GM19463 (cell line): Measurements from ENCODE around the gene CATSPER3.

Experiments used
- ATAC-seq: cut with Tn5 transposase; IDR thresholded peaks from one replicate; pipeline ENCODE4 v1.9.1; 2021; ENCODE audit warnings: mild to moderate bottlenecking, moderate library complexity; ENCODE audit not compliant: unreplicated experiment

Gene CATSPER3

DNA sequence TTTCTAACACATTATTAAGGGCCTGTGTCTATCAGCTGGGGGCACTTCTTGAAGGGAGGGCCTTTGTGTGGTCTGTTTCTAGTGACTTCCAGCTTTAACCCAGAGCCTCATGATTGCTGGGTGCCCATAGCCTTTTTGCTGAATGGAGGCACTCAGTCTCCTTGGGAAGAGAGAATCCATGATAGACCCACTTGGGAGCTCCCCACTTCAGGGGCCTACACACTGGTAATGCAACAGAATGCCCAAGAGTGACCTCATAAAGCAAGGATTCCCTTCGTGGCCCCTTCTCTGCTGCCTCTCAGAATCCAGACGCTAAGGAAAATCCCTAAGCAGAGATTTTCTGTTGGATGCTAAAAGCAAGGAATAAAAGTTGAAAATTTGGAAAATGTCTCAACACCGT lies at the start of gene CATSPER3:
Gene CATSPER3, plus strand, starts transcription at position 301 of the 400 bp plus-strand sequence. Its CDS starts 85 bp downstream, at position 386.
- no peak for ATAC-seq

DNA sequence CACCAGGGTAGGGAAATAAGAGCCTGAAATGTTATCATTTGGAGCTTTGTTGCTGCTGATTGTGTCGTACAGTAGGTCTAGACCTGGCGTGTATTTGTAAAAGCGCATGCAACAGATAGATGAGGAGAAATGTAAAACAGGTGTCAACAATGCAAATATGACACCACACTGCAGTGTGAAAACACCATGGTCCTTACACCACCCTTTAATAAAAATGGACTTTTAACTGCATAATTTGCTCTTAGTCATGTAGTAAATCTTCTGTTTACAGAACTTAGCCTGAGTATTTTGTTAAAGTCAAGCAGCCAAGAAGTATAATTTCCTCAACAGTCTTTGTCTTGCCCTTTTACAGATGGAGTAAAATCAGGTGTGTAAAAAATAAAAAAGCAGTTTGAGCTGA lies 48.8 kb upstream of the CATSPER3 start:
- no peak for ATAC-seq

DNA sequence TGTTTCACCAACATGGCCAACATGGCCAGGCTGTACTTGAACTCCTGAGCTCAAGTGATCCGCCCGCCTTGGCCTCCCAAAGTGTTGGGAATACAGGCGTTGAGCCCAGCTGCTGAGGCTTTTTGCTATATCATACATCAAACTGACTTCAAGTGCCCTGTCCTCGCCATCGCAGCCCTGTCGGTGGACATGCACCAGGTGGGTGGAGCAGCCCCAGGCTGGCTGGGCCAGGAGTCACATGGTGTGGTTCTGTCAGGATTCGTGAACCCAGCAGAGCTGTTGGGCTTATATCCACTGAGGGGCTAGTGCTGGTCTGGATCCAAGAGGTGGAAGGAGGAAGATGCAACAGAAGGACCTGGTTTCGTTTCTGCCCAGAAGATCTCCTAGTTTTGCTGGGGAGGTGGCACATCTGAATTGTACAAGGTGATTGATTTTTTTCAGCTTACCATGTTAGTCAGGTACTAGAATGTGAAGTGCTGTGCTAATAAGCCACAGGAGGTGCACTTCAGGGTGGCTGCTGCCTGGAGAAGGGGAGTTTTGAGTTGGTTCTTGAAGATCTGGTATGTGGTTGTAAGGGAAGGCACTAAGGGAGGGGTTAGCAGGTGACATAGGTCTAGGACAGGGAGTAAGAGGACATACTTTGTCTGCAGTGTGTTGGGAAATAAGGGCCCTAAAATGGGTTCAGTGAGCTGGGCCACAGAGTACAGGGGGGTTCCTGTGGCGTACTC lies 46.7 kb upstream of the CATSPER3 start:
- no peak for ATAC-seq

DNA sequence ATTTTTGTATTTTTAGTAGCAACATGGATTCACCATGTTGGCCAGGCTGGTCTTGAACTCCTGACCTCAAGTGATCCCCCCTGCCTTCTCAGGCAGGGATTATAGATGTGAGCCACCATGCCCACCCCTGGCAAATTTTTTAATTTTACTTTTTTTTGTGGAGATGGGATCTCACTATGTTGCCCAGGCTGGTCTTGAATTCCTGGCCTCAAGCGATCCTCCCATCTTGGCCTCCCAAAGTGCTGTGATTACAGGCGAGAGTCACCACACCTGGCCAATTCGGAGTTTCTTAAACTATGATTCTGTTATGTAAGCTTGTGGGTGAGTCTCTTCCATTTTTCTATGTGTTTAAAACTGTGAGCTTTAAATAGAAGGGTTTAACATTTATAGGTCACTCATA lies 35.2 kb upstream of the CATSPER3 start:
- no peak for ATAC-seq

DNA sequence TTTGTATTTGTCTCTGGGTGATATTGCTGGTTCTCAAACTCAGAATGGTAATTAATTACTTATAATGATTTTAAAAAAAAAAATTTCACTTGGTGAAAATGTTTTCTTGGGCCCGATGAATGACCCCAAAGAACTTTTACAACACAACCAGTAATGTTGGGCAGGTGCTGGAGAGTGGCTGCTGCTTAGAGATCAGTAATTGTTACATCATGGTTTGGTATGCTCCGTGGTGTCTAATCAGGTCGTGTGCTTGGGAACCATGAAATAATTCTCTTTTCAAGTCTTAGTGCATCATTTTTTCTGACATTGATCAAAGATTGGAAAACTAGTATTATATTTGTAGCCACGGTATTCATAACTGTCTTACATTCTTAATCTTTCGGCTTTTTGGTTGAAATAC lies 33.5 kb upstream of the CATSPER3 start:
- no peak for ATAC-seq

DNA sequence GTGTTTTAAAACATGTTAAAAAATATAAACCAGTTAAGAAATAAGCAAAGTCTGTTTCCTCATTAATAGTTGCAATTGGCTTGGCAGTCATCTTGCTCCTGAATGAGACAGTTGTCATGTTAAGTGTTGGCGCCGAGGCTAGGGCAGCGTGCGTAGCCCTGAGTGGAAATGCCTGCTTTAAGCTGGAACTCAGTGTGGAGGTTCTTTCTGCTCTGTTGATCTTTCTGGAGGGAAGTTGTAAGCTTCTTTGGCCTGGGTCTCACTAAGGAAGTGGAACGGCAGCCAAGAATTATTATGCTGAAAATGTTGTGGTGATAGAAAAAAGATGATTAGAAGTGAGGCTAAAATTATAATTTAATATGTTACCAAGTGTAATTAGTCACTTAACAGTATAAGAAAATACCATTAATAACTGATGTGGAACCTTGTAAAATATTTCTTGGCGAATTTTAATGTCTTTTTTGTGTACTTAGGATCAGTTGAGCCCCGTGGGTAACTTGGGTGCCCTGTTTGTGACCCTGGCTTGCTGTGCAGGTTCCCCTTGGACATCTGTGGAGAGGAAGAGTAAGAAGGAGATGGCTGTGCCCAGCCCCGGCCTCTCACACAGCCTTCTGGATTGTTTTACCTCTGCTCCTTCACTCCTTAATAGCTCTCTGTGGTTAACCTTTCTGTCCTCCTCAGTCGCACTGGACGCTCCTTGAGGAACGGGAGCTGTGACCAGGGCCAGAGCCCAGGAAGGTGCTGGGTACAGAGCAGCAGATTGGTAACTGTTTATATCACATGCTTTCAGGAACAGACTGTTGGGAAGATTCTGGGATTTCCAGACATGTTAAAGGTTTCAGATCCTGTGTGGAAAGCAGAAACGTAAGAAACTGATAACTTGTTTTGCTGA lies 31.8 kb upstream of the CATSPER3 start:
- ATAC-seq, result no peak

DNA sequence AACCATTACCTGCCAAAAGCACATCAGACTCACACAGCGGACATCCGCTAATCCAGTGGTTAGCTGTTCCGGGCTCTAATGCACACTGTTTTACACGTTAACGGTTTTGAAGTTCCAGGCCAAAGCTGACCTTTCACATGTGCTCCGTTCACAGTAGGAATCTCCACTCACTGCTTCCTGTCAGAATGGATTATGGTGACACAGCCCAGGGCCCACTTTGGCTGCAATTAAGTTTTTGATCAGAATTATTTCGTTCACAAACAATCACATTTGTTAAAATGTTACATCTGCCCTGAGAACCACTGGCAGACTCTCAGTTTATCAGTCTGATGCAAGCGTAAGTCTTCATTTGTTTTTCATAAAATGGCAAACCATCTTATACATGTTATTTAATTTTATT lies 30.2 kb upstream of the CATSPER3 start:
- no peak for ATAC-seq

DNA sequence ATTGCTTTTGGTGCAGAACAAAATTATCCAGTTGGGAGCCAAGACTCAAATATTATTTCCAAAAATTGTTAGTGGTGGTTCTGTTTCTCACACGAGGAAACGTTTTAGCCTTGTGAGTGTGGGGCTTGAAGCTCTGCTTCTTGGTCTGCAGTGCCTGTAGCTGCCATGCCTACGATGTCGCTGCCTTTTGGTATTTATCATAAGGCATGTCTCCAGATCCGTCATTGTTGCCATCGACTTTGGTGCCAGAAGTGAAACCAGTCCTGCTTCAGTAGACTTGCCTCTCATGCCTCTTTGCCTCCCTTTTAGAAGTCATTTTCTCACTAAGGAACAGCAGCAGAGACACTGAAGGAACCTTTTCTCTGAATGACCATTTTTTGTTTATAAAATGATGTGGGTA lies 29.7 kb upstream of the CATSPER3 start:
- no peak for ATAC-seq

DNA sequence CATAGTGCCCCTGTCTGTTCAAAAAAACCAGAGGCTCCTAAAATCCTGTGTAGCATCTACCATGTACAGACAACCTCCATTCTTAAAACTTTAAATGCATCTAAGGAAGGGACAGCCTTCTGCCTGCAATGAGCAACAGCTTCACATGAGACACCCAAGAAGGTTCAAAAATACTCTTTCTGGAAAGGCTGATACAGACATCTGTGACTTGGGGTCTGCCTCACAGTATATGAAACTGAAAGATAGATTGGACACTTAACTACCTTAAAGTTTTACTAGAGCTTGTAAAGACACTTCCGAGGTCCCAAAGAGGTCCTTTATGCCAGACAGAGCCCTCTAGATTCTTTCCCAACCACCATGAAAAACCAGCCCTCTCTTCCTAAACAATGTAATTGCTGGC lies 28.2 kb upstream of the CATSPER3 start:
- no peak for ATAC-seq

DNA sequence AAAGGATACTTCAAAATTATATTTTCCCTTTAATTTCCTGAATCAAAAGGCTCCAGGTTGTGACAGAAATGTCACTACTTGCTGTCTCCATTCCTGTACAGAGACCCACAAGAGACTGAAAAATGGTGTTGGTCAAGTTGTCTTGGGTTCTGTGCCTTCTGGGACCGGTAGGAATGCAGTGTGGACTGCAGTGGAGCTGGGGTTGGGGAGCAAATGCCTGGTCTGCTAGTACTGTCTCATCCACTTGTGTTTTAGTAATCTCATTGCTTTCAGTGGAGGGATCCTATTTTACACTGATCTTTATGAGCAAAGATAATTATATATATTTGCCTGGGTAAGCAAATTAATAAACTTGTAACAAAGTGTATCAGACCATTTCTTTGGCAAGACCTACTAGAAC lies 24.2 kb upstream of the CATSPER3 start:
- no peak for ATAC-seq

DNA sequence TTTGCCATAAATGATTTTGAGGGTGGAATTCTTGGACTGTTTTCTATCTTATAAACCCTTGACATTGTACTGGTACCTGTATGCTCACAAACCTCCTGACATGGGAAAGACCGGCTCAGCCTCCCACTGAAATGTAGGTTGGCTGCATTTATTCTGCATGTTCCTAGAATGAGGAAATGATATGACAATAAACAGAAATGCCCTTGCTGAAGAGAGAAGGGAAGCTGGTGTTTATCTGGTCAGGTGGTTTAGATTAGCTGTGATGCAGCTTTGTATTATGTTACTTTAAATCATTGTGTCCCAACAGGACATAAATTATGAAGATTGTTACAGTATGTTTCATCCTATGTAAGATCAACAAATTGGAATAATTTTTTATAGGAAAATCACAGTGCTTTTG lies 23.1 kb upstream of the CATSPER3 start:
- ATAC-seq, result no peak

DNA sequence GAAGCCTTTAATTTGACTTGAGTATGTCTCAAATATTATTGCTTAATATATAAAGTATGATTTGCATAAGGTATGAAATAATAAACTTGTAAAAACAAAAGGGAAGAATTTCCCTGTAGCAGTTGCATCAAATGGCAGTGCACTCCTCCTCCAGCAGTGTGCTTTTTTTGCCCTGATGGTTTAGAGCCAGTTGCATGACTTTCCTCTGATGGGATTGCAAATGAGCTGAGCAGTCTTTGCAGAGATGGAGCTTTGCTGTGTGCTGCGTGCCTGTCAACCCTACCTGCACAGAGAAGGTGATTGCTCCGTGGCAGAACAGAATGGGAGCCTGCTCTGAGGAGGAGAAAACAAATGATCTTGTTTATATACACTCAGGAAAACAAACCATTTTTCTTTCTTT lies 22.7 kb upstream of the CATSPER3 start:
- ATAC-seq, result no peak

DNA sequence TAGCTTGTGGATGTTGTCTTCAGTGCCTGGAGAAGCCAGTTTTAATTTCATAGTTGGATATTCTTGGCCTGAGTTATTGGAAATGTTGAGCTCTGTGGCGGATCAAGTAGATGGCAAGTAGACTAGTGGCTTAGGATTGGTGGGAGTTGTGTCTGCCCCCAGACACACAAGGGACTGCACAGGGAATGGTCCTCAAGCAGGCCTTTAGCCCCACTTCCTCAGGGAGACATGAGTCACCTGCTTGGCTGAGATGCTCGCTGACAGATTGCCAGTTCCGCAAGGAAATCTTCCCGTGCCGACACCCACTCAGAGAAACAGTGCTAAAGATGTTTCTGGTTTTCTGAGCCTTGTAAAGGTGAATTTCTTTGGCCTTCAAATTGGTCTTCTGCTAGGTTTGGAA lies 18.8 kb upstream of the CATSPER3 start:
- no peak for ATAC-seq

DNA sequence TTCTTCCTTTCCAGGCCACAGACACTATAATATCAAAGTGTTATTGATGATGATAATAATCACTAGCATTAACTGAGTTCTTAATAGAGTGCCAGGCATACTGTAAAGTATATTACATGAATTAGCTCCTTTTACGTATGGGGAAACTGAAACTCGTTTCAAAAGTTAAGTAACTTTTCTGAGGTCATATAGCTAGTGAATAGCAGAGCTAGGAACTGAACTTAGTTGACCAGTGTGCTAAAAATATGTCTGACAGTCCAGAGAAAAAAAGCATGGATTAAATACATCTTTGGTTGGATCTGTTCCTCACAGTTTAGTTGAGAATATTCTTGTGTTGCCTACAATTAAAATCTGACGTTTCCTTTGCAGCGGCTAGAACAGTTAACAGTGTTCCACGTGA lies 18.4 kb upstream of the CATSPER3 start:
- no peak for ATAC-seq

DNA sequence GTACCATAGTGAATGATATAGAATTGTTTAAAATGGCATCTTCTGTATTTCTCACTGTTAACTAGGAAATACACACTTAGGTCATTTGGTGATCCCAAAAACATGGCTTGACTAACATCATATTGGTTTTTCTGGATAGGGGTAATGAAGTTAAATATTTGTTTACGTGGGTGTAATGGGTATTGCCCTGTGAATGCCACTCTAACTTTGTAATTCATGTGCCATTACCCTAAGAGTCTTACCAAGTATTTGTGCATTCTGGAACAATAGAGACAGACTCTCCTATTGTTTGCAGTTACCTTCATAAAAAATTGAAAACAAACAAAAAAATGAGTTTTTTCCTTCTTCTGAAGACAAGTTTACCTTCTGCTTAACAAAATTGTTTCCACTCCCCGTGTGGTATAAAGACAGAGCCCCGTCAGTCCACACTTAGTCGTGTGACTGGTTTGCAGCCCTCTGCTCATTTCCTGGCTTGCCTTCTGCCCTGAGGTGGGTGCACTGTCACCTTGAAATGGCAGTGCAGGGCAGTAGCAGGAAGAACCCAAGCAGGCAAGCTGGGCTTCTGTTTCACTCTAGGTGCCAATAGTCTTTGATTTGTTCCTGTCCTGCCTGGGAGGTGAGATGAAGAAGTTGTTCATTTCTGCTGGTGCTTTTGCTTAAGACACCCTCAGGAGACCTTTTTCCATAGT lies 9.6 kb upstream of the CATSPER3 start:
- ATAC-seq, result no peak

DNA sequence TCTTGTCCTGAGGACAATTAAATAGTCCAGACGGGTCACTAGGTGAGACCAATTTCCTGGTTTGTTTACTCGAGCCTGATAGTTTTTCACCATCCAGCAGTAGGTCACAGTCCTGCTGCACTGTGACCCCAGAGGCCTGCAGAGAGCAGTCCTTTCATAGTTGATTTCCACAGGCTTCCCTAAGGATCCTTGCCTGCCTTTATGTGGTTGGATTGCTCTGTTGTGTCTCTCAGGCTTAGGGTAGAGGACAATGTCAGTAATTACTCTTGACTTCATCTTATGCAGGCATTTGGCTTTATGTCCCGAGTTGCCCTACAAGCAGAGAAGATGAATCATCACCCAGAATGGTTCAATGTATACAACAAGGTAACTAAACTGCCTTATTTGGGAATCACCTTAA lies 9.0 kb upstream of the CATSPER3 start:
- no peak for ATAC-seq

DNA sequence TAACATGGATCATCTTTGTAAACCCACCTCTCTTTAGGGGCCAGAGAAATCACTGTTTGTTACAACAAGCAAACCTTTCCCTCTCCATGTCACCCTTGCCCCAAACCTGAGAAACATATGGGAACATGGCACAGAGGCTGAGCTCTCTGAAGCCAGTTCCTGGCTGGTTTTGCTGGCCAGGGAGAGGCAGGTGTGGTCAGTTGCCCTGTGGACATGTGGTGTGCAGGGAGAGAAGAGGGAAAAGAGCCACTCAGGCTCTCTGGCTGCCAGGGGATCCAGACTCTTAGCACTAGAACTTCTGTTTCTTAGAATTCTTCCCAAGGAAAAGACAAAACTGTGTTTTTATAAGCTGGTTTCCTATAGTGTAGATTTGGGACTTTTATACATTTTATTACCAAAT lies 4.6 kb upstream of the CATSPER3 start:
- ATAC-seq, result no peak

DNA sequence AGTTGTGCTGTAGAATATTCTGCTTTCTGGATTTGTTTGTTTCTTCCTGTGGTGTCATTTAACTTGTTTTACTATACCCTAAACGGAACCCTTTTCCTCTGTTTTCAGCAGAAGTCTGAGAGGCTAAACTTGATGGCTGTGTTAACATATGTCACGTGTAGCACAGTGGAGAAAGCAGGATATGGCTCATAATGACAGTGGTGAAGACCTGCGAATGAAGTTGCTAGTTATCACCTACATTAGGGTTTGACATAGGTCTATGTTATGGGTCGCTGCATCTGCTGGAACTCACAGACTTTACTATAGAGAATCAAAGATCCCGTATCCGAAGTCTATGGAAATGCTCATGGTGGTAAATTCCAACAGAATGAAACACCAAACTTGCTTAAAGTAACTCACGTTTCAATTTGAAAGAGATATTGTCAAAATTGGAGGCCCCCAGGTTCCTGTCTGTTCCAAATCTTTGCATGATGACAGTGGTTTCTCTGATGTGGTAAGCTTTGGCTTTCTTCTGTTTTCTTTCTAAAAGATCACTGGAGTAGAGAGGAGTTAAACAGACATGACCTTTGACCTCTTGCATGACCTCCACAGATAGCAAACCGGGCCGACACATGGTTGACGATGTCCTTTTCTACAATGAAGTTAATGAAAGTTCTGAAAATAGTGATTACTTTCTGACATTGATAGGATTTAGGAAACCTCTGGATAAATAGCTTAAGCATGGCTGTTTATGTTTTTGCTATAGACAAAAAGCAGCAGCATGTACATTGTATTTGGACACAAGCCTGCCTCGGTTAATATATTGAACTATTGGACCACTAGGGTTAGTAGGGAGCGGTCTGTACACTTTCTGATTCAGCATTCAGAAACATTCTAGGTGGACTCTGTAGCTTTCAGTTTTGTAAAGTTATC lies 3.1 kb upstream of the CATSPER3 start:
- ATAC-seq, result no peak

DNA sequence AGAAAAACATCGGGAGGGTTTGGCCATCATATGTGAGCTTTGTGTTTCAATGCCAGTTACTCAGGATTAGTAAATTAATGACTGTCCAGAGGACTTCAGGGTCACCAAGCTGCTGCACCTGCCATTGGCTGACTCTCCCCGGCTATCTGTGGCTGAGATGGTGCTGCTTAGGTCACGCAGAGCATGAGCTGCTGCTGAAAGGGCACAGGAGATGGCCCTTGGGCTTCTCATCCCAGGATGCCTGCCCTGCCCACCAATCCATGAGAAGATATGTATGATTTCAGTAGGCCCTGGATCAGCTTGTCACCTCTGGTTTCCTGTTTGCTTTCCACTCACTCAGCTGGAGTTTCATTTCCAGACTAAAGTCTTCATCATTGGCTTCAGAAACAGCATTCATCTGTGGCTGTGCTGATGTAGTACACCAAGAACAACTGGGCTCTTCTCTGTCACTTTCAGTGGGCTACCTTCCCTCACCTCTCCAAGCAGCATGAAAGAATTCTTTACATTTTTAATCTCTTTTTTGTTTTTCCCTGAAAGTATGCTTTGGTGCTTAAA lies 2.4 kb upstream of the CATSPER3 start:
- ATAC-seq, result no peak

DNA sequence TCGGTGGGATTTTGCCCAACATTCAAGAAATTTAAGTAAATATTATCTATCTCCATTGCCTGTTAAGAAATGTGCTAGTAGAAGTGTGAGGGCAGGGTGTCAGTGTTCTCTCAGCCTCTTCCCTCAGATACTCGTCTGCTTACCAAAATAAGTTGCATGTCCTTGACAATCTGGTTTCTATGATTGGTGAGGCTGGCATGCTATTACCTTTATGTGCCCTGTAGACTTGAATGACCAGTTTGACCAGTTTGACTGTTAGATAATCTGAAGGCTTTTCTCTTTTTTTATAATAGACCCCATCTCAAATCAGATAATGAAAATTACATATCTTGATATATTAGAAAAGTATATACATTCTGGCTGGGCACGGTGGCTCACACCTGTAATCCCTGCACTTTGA lies 348 bp downstream of the CATSPER3 start:
- ATAC-seq, result no peak
